OCI-LY7 (cell line): Measurements from ENCODE around the gene TIMMDC1. TPM values are rescaled to one million over a fixed set of nuclear protein-coding genes. Genes with fewer than 3 reads are reported as not detected.

Experiments
- BruUV-seq: library from RNA; stranded (reverse); fragments of 400-500 nt; replicated peaks from 2 replicates; lab custom pipeline; 2021; lab: Mats Ljungman, UMichigan
- CTCF ChIA-PET: fragments of 300-600 bp; sonication (Branson Sonifier 250); formaldehyde crosslinking; loops from one replicate; lab custom pipeline; 2022; ENCODE audit warnings: antibody characterized with exemption; ENCODE audit not compliant: unreplicated experiment; lab: Charles Lee
- POLR2A ChIA-PET: fragments of 300-600 bp; sonication (Branson Sonifier 250); formaldehyde crosslinking; loops from one replicate; lab custom pipeline; 2022; ENCODE audit warnings: antibody characterized with exemption; lab: Charles Lee
- DNase-seq: peaks from one replicate; pipeline ENCODE4 v3.0.0-alpha.2; 2015; ENCODE audit warnings: low spot score
- H2AFZ ChIP-seq: fragments of 200-600 bp; sonication (generic), shearing (Covaris generic); 2 replicates; pipeline ENCODE4 v1.6.1; 2014; ENCODE audit warnings: mild to moderate bottlenecking, antibody characterized with exemption, low read length, moderate library complexity
- H3K27ac ChIP-seq: fragments of 200-600 bp; sonication (generic); 2 replicates; pipeline ENCODE4 v1.5.1; 2014; ENCODE audit warnings: mixed run types, low read depth, mild to moderate bottlenecking, moderate library complexity, low read length, inconsistent platforms; ENCODE audit not compliant: poor library complexity, severe bottlenecking
- H3K36me3 ChIP-seq: fragments of 200-600 bp; sonication (generic); 2 replicates; pipeline ENCODE4 v1.6.1; 2014; ENCODE audit warnings: mild to moderate bottlenecking, antibody characterized with exemption, low read length, moderate library complexity, mixed read lengths; ENCODE audit not compliant: insufficient read depth
- H3K4me1 ChIP-seq: fragments of 200-600 bp; sonication (generic); 2 replicates; pipeline ENCODE4 v1.5.1; 2014; ENCODE audit warnings: mild to moderate bottlenecking, low read length; ENCODE audit not compliant: insufficient read depth, poor library complexity, severe bottlenecking
- H3K4me2 ChIP-seq: fragments of 200-600 bp; sonication (generic); 2 replicates; pipeline ENCODE4 v1.6.1; 2014; ENCODE audit warnings: mild to moderate bottlenecking, low read length
- H3K4me3 ChIP-seq: fragments of 200-600 bp; sonication (generic); 2 replicates; pipeline ENCODE4 v1.5.1; 2014; ENCODE audit warnings: mild to moderate bottlenecking, low read depth, low read length; ENCODE audit not compliant: poor library complexity, severe bottlenecking
- H3K79me2 ChIP-seq: fragments of 200-600 bp; sonication (generic); 2 replicates; pipeline ENCODE4 v1.6.1; 2016; ENCODE audit warnings: low read depth, mild to moderate bottlenecking, low read length, moderate library complexity, mixed read lengths; ENCODE audit not compliant: insufficient read depth
- H3K9me2 ChIP-seq: fragments of 200-600 bp; sonication (generic); 2 replicates; pipeline ENCODE4 v1.6.1; 2016; ENCODE audit warnings: mild to moderate bottlenecking, low read length, mixed read lengths; ENCODE audit not compliant: insufficient read depth
- H3K9me3 ChIP-seq: fragments of 200-600 bp; sonication (generic); 2 replicates; pipeline ENCODE4 v1.6.1; 2014; ENCODE audit warnings: mild to moderate bottlenecking, mixed run types, low read length, mixed read lengths
- H4K20me1 ChIP-seq: fragments of 200-600 bp; sonication (generic); 2 replicates; pipeline ENCODE4 v1.6.1; 2014; ENCODE audit warnings: mild to moderate bottlenecking, antibody characterized with exemption, low read length, moderate library complexity, mixed read lengths; ENCODE audit not compliant: insufficient read depth
- CTCF ChIP-seq: fragments of 200-600 bp; sonication (generic); conservative IDR thresholded peaks from 2 replicates; pipeline ENCODE4 v1.5.1; 2014; ENCODE audit warnings: mild to moderate bottlenecking, antibody characterized with exemption, low read length, moderate library complexity, mixed read lengths
- EZH2phosphoT487 ChIP-seq: fragments of 200-600 bp; sonication (generic); IDR thresholded peaks from 2 replicates; pipeline ENCODE4 v1.6.1; 2018; ENCODE audit warnings: low read depth, borderline replicate concordance, mild to moderate bottlenecking, mixed run types, antibody characterized with exemption, low read length, moderate library complexity, mixed read lengths
- intact Hi-C: fragments of 100-400 bp; cut with micrococcal nuclease; formaldehyde crosslinking; loops from one replicate; pipeline ENCODE4 v1.10.0; 2022; ENCODE audit not compliant: unreplicated experiment
- total RNA-seq, 2 experiments: library from RNA; depleted of rRNA in 1 of 2; stranded (reverse); fragments of >200 nt in 1 of 2; shearing (Covaris generic) in 1 of 2; gene quantifications; 2 replicates each; pipeline ENCODE4 v1.2.3, GENCODE V29; 2014 to 2022

TIMMDC1 gene
- total RNA-seq, 2 experiments from 2014 or later = 61.0 to 92.9 TPM

DNA sequence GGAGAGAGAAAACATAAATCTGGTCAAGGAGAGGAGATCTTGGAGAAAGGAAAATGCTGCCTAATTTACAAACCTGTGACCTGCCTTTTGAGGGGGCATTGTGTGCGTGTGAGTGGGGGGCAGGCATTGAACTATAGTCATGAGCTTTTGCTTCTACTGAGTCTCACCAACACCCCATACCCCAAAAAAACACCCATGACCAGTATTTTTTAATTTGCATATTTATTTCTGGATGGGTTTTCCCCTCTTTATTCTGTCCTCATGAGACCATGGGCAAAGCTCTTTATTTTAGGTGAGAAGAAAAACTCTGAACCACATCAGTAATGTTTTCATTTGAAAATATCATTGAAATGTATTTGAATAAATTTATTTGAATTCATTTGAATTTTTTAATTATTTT lies 40.4 kb downstream of the TIMMDC1 start:
- H3K4me2 ChIP-seq = peak overlapping the region; percentile 33; the same call in 1 of the 2 replicates
- no peak overlapping the region for H3K4me3 ChIP-seq
- ChIA-PET CTCF (no interaction called here), POLR2A (interaction anchor here (0.5 to 0.7 kb wide), 2 partner anchors 11 to 144 kb away, joined by 3 read pairs; no protein-coding TSS in a partner anchor)
- intact Hi-C loops = no loop called here
- H3K9me3 ChIP-seq = no peaks in the 10 kb centered on the region
- no peak for TF ChIP-seq EZH2phosphoT487
- TF ChIP-seq CTCF = no peak
- H2AFZ ChIP-seq = no peak overlapping the region; the same call in 1 of the 2 replicates
- no peak overlapping the region for H3K27ac ChIP-seq
- no peaks in the 10 kb centered on the region for H3K79me2 ChIP-seq
- peaks cover 6% of the 10 kb centered on the region for H3K4me1 ChIP-seq
- DNase-seq = no peak
- no peaks in the 10 kb centered on the region for H3K9me2 ChIP-seq
- no peaks in the 10 kb centered on the region for H3K36me3 ChIP-seq
- no TSS peak for BruUV-seq
- no peaks in the 10 kb centered on the region for H4K20me1 ChIP-seq

GRCh38 chr3:119541547-119541946 lies 43.2 kb downstream of the TIMMDC1 start:
- Histone ChIP-seq H3K9me2 (no peaks in the 10 kb centered on the region), H3K4me2 (no peak overlapping the region), H3K79me2 (no peaks in the 10 kb centered on the region), H3K36me3 (no peaks in the 10 kb centered on the region), H3K4me3 (no peak overlapping the region), H2AFZ (no peak overlapping the region), H3K9me3 (no peaks in the 10 kb centered on the region), H4K20me1 (no peaks in the 10 kb centered on the region), H3K4me1 (peaks cover 6% of the 10 kb centered on the region), H3K27ac (no peak overlapping the region)
- TF ChIP-seq CTCF (no peak), EZH2phosphoT487 (no peak)
- CTCF ChIA-PET = no interaction called here
- BruUV-seq = no TSS peak
- intact Hi-C loops = no loop called here
- POLR2A ChIA-PET = no interaction called here
- DNase-seq = no peak

- no TSS peak for BruUV-seq
- no peak overlapping the region for H3K4me3 ChIP-seq
Observed at GRCh38 chr3:119542168-119542767, 43.9 kb downstream of the TIMMDC1 start.

More at GRCh38 chr3:119542168-119542767, 43.9 kb downstream of the TIMMDC1 start:
- no peak overlapping the region for H3K4me2 ChIP-seq
- H3K27ac ChIP-seq = no peak overlapping the region
- H3K4me1 ChIP-seq = peaks cover 6% of the 10 kb centered on the region
- DNase-seq = no peak
- TF ChIP-seq EZH2phosphoT487 = no peak
- H3K9me2 ChIP-seq = no peaks in the 10 kb centered on the region
- H3K79me2 ChIP-seq = no peaks in the 10 kb centered on the region
- no peak overlapping the region for H2AFZ ChIP-seq
- ChIA-PET POLR2A (interaction anchor here (0.6 kb wide), 1 partner anchor 10 kb away, joined by 3 read pairs; no protein-coding TSS in a partner anchor), CTCF (no interaction called here)
- H3K36me3 ChIP-seq = no peaks in the 10 kb centered on the region
- H3K9me3 ChIP-seq = no peaks in the 10 kb centered on the region
- intact Hi-C loops = no loop called here
- no peaks in the 10 kb centered on the region for H4K20me1 ChIP-seq
